ENCODE measurements around the gene FOXK1.

FOXK1 gene

GRCh38 chr7:4819560-4820404 is 137.7 kb downstream of the FOXK1 start:
- no peak for DNase-seq (ENCODE audit: low spot score)

- DNase-seq (ENCODE audit: low spot score) = no peak
These were observed 138.4 kb downstream of the FOXK1 start for GRCh38 chr7:4820405-4820966.
